Stomach smooth muscle (tissue), 2 donors: Measurements from ENCODE around the gene MRPS2.
"Not testable (repeated sequence)": the region's sequence is repeated elsewhere in the genome, so short reads cannot be mapped to it uniquely, and the experiment has no call there.

Experiments
- H3K27ac ChIP-seq: one replicate; pipeline ENCODE4 v1.7.0; 2013; ENCODE audit warnings: mild to moderate bottlenecking, low read length, inconsistent platforms
- H3K27me3 ChIP-seq, 2 donors: one replicate each; pipeline ENCODE4 v1.7.0; 2013; ENCODE audit warnings: low read length in 2 of 2; ENCODE audit not compliant: insufficient read depth in 2 of 2, control insufficient read depth in 1 of 2
- H3K36me3 ChIP-seq, 2 donors: one replicate each; pipeline ENCODE4 v1.7.0; 2013; ENCODE audit warnings: low read length in 2 of 2; ENCODE audit not compliant: control insufficient read depth in 2 of 2, insufficient read depth in 2 of 2
- H3K4me1 ChIP-seq: one replicate; pipeline ENCODE4 v1.7.0; 2013; ENCODE audit warnings: low read length; ENCODE audit not compliant: control insufficient read depth, insufficient read depth
- H3K4me3 ChIP-seq, 2 donors: one replicate each; pipeline ENCODE4 v1.7.0; 2013; ENCODE audit warnings: low read length in 2 of 2
- H3K9ac ChIP-seq, 2 donors: one replicate each; pipeline ENCODE4 v1.7.0; 2013; ENCODE audit warnings: low read length in 2 of 2, mild to moderate bottlenecking in 1 of 2
- H3K9me3 ChIP-seq, 2 donors: one replicate each; pipeline ENCODE4 v1.7.0; 2013; ENCODE audit warnings: low read length in 2 of 2; ENCODE audit not compliant: control insufficient read depth in 2 of 2
- donor health status: healthy.
- donor health status: Pancreatic carcinoma.

Gene MRPS2

DNA sequence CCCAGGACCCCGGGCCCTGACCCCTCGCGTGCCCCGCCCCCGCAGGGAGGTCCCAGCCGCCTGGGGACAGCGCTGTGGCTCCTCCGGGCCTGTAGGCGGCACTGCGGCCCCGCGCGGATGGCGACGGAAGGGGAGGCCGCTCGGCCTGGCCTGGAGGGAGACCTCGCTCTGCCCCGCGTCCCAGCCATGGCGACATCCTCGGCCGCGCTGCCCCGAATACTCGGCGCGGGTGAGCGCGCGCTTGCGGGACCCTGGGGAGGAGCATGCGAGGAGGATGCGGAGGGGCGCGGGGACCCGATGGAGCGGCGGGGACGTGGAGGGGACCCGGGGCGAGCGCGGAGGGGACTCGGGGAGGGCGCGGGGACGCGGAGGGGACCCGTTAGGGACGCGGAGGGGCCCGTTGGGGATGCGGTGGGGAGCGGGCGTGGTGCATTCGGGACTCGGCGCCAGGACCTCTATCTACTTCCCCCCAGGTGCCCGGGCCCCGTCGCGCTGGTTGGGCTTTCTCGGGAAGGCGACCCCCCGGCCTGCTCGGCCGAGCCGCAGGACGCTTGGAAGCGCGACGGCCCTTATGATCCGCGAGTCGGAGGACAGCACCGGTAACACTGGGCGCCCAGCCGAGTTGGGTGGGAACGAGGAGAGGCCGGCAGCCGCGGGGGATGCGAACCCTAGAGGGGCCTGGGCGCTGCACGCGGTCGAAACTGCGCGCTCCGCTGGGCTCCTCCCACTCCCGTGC is at the start of gene MRPS2:
Gene MRPS2 (plus strand): TSS at position 158 of the 736 bp plus-strand sequence. CDS start 29 bp downstream, at position 187.
- peak within 1 kb of the TSS; percentile 73 to 84 for H3K9ac ChIP-seq
- H3K27me3 ChIP-seq: no peaks in the 10 kb centered on the region
- peak within 1 kb of the TSS; percentile 86 to 88 for H3K4me3 ChIP-seq
- peak within 1 kb of the TSS; percentile 46 for H3K27ac ChIP-seq
- peaks cover 27% of the 10 kb centered on the region for H3K4me1 ChIP-seq
- peaks cover 8 to 25% of the 10 kb centered on the region in 2 donors for H3K36me3 ChIP-seq
- no peaks in the 10 kb centered on the region for H3K9me3 ChIP-seq

DNA sequence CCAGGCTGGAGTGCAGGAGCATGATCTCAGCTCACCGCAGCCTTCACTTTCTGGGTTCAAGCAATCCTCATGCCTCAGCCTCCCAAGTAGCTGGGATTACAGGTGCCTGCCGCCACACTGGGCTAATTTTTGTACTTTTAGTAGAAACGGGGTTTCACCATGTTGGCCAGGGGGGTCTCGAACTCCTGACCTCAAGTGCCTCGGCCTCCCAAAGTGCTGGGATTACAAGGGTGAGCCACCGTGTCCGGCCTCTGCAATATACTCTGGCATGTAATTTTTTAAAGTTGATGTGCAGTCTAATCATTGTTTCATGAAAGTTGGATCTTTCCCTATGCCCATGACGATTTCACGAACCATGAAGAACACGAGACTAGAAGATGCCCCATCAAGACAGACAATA is 49.5 kb upstream of the MRPS2 start:
- H3K9ac ChIP-seq: no peak overlapping the region
- no peak overlapping the region for H3K4me3 ChIP-seq
- H3K27me3 ChIP-seq: peaks cover 6 to 9% of the 10 kb centered on the region in 2 donors

GRCh38 chr9:135451909-135452308 is 48.6 kb upstream of the MRPS2 start:
- not testable (repeated sequence) for H3K27ac ChIP-seq, H3K9ac ChIP-seq, H3K27me3 ChIP-seq, H3K36me3 ChIP-seq, H3K4me3 ChIP-seq, H3K9me3 ChIP-seq, H3K4me1 ChIP-seq

More for the DNA sequence above, 49.5 kb upstream of the MRPS2 start:
- Histone ChIP-seq H3K4me1 (no peaks in the 10 kb centered on the region), H3K9me3 (peaks cover 4 to 5% of the 10 kb centered on the region in 2 donors), H3K27ac (no peak overlapping the region), H3K36me3 (no peaks in the 10 kb centered on the region)

DNA sequence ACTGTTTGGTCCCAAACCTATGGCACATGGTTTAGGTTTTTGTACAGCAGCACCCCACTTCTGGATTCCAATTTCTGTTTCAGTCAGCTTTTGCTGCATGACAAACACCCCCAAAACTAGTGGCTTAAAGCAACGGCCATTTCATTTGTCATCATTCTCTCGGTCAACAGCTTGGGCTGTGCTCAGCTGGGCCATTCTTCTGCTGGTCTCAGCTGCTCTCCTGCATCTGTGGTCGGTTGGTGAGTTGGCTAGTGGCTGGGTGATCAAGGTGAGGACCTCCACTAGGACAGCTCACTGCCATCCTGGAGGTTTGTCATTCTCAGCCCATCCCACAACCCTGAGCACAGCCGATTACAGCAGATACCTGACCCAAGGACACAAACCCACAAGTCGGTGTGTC is 45.7 kb upstream of the MRPS2 start:
- Histone ChIP-seq H3K4me1 (no peaks in the 10 kb centered on the region), H3K4me3 (no peak overlapping the region), H3K36me3 (no peaks in the 10 kb centered on the region), H3K9ac (no peak overlapping the region), H3K9me3 (peaks cover 4 to 5% of the 10 kb centered on the region in 2 donors), H3K27ac (no peak overlapping the region), H3K27me3 (peaks cover 0 to 5% of the 10 kb centered on the region in 2 donors)

- Histone ChIP-seq H3K9me3 (peaks cover 4 to 5% of the 10 kb centered on the region in 2 donors), H3K4me3 (no peak overlapping the region)
Measured at GRCh38 chr9:135455401-135456030, 45.0 kb upstream of the MRPS2 start.

GRCh38 chr9:135456436-135457104 is 43.9 kb upstream of the MRPS2 start:
- H3K4me1 ChIP-seq: no peaks in the 10 kb centered on the region
- no peak overlapping the region for H3K9ac ChIP-seq
- H3K36me3 ChIP-seq: no peaks in the 10 kb centered on the region
- no peak overlapping the region for H3K27ac ChIP-seq
- H3K9me3 ChIP-seq: peaks cover 4 to 5% of the 10 kb centered on the region in 2 donors
- no peak overlapping the region for H3K4me3 ChIP-seq
- H3K27me3 ChIP-seq: peaks cover 5% of the 10 kb centered on the region in 2 donors

More at GRCh38 chr9:135455401-135456030, 45.0 kb upstream of the MRPS2 start:
- H3K9ac ChIP-seq: no peak overlapping the region
- peaks cover 0 to 5% of the 10 kb centered on the region in 2 donors for H3K27me3 ChIP-seq
- no peaks in the 10 kb centered on the region for H3K4me1 ChIP-seq
- H3K27ac ChIP-seq: no peak overlapping the region
- no peaks in the 10 kb centered on the region for H3K36me3 ChIP-seq

DNA sequence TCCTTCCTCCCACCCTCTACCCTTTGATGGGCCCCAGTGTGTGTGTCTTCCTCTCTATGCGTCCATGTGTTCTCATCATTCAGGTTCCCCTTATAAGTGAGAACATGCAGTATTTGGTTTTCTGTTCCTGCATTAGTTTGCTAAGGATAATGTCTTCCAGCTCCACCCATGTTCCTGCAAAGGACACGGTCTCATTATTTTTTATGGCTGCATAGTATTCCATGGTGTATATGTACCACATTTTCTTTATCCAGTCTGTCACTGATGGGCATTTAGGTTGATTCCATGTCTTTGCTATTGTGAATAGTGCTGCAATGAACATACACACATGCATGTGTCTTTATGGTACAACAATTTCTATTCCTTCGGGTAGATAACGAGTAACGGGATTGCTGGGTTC is 42.0 kb upstream of the MRPS2 start:
- not testable (repeated sequence) for H3K27ac ChIP-seq, H3K9me3 ChIP-seq, H3K4me3 ChIP-seq, H3K9ac ChIP-seq, H3K36me3 ChIP-seq, H3K27me3 ChIP-seq, H3K4me1 ChIP-seq

GRCh38 chr9:135461936-135462335 is 38.5 kb upstream of the MRPS2 start:
- no peak overlapping the region for H3K9ac ChIP-seq
- H3K4me3 ChIP-seq: no peak overlapping the region
- no peaks in the 10 kb centered on the region for H3K9me3 ChIP-seq
- peaks cover 2 to 8% of the 10 kb centered on the region in 2 donors for H3K27me3 ChIP-seq
- H3K36me3 ChIP-seq: no peaks in the 10 kb centered on the region
- no peak overlapping the region for H3K27ac ChIP-seq
- H3K4me1 ChIP-seq: no peaks in the 10 kb centered on the region

- Histone ChIP-seq H3K4me1 (no peaks in the 10 kb centered on the region), H3K27me3 (peaks cover 0 to 8% of the 10 kb centered on the region in 2 donors), H3K9ac (no peak overlapping the region), H3K36me3 (no peaks in the 10 kb centered on the region), H3K4me3 (no peak overlapping the region), H3K9me3 (no peaks in the 10 kb centered on the region), H3K27ac (no peak overlapping the region)
Measured at GRCh38 chr9:135463140-135463539, 37.3 kb upstream of the MRPS2 start.

DNA sequence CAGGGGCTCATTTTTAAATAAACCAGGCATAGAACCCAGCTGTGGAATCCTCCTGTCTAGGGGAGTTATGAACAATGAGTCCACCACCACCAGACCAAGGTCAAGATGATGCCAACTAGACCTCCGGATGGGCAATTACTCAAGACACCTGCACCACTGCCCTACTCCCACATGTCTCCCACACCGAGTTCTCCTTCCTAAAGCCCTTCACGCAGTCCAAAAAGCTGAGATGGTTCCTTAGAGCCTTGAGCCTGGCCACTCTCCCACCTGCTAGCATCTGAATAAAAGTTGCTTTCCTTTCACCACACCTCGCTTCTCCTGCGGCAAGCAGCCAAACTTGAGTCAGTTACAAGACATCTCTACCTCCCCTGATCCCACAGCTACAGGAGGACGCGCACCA is 36.3 kb upstream of the MRPS2 start:
- Histone ChIP-seq H3K4me1 (no peaks in the 10 kb centered on the region), H3K27ac (no peak overlapping the region), H3K27me3 (peaks cover 2 to 8% of the 10 kb centered on the region in 2 donors), H3K9ac (no peak overlapping the region), H3K4me3 (no peak overlapping the region), H3K36me3 (no peaks in the 10 kb centered on the region), H3K9me3 (no peaks in the 10 kb centered on the region)
